ENCODE data around the gene RLF. TPM values are rescaled to one million over a fixed set of nuclear protein-coding genes. Genes with fewer than 3 reads are reported as not detected.
"Not testable (repeated sequence)": the region's sequence is repeated elsewhere in the genome, so short reads cannot be mapped to it uniquely, and the experiment has no call there.

Gene RLF
- total RNA-seq, 1 donor from 2014 or later: 18.0 TPM

- Mint-ChIP-seq H3K36me3 (ENCODE audit: low read depth, unreplicated experiment) (no peaks in the 10 kb centered on the region), H3K27ac (ENCODE audit: unreplicated experiment) (no peak overlapping the region), H3K4me1 (ENCODE audit: unreplicated experiment) (peaks cover 16% of the 10 kb centered on the region), H3K27me3 (ENCODE audit: unreplicated experiment) (peaks cover 2% of the 10 kb centered on the region), H3K4me3 (ENCODE audit: unreplicated experiment) (no peak overlapping the region), H3K9me3 (ENCODE audit: unreplicated experiment) (no peaks in the 10 kb centered on the region)
- DNase-seq (ENCODE audit: low spot score): no peak
- TF ChIP-seq CTCF (IDR thresholded peaks at IDR 0.05; ENCODE audit: unreplicated experiment): no peak
These were observed 1.7 kb downstream of the RLF start for GRCh38 chr1:40162753-40163441.

- no peak for DNase-seq (ENCODE audit: low spot score)
- Mint-ChIP-seq H3K4me3 (ENCODE audit: unreplicated experiment) (no peak overlapping the region), H3K36me3 (ENCODE audit: low read depth, unreplicated experiment) (no peaks in the 10 kb centered on the region), H3K4me1 (ENCODE audit: unreplicated experiment) (peaks cover 11% of the 10 kb centered on the region), H3K27ac (ENCODE audit: unreplicated experiment) (no peak overlapping the region), H3K27me3 (ENCODE audit: unreplicated experiment) (no peaks in the 10 kb centered on the region), H3K9me3 (ENCODE audit: unreplicated experiment) (no peaks in the 10 kb centered on the region)
- TF ChIP-seq CTCF (IDR thresholded peaks at IDR 0.05; ENCODE audit: unreplicated experiment): no peak
These were observed 6.1 kb downstream of the RLF start for GRCh38 chr1:40167317-40167716.

- Mint-ChIP-seq H3K27me3 (ENCODE audit: unreplicated experiment) (no peaks in the 10 kb centered on the region), H3K9me3 (ENCODE audit: unreplicated experiment) (no peaks in the 10 kb centered on the region), H3K4me1 (ENCODE audit: unreplicated experiment) (no peaks in the 10 kb centered on the region), H3K27ac (ENCODE audit: unreplicated experiment) (no peak overlapping the region), H3K36me3 (ENCODE audit: low read depth, unreplicated experiment) (no peaks in the 10 kb centered on the region), H3K4me3 (ENCODE audit: unreplicated experiment) (no peak overlapping the region)
- TF ChIP-seq CTCF (IDR thresholded peaks at IDR 0.05; ENCODE audit: unreplicated experiment): no peak
- DNase-seq (ENCODE audit: low spot score): no peak
These were observed 9.8 kb downstream of the RLF start for GRCh38 chr1:40171036-40171435.

- no peaks in the 10 kb centered on the region for H3K27me3 Mint-ChIP-seq (ENCODE audit: unreplicated experiment)
- H3K27ac Mint-ChIP-seq (ENCODE audit: unreplicated experiment): no peak overlapping the region
- DNase-seq (ENCODE audit: low spot score): no peak
- no peaks in the 10 kb centered on the region for H3K4me1 Mint-ChIP-seq (ENCODE audit: unreplicated experiment)
- no peaks in the 10 kb centered on the region for H3K9me3 Mint-ChIP-seq (ENCODE audit: unreplicated experiment)
- TF ChIP-seq CTCF (IDR thresholded peaks at IDR 0.05; ENCODE audit: unreplicated experiment): no peak
- no peak overlapping the region for H3K4me3 Mint-ChIP-seq (ENCODE audit: unreplicated experiment)
- H3K36me3 Mint-ChIP-seq (ENCODE audit: low read depth, unreplicated experiment): no peaks in the 10 kb centered on the region
These were observed 13.6 kb downstream of the RLF start for GRCh38 chr1:40174788-40175187.

GRCh38 chr1:40176989-40177388 is 15.8 kb downstream of the RLF start:
- H3K4me1 Mint-ChIP-seq (ENCODE audit: unreplicated experiment); H3K4me3 Mint-ChIP-seq (ENCODE audit: unreplicated experiment); H3K27me3 Mint-ChIP-seq (ENCODE audit: unreplicated experiment); H3K27ac Mint-ChIP-seq (ENCODE audit: unreplicated experiment); H3K9me3 Mint-ChIP-seq (ENCODE audit: unreplicated experiment); H3K36me3 Mint-ChIP-seq (ENCODE audit: low read depth, unreplicated experiment); DNase-seq (ENCODE audit: low spot score): not testable (repeated sequence)

All from endothelial cell (in vitro differentiated cells).